Body of pancreas (tissue), 4 donors: Measurements from ENCODE around the gene ECM2. TPM values are rescaled to one million over a fixed set of nuclear protein-coding genes. Genes with fewer than 3 reads are reported as not detected.

Experiments used
- ATAC-seq: fragments of 150-250 bp; one replicate; pipeline ENCODE4 v1.9.1; 2016
- DNase-seq, 4 donors: peaks; one replicate each; pipeline ENCODE4 v3.0.0-alpha.2; 2019
- H3K27ac ChIP-seq, 4 donors: fragments of 200-600 bp; sonication (generic); 1 replicate in 3 of 4; 2 replicates in 1 of 4; pipeline versions ENCODE4 v1.5.1 to v1.6.1; 2016 to 2019; ENCODE audit warnings: mild to moderate bottlenecking in 1 of 4, mixed read lengths in 1 of 4, moderate library complexity in 1 of 4
- H3K27me3 ChIP-seq, 2 donors: fragments of 200-600 bp; sonication (generic); one replicate each; pipeline ENCODE4 v1.6.0; 2016; ENCODE audit warnings: mild to moderate bottlenecking in 1 of 2
- H3K36me3 ChIP-seq, 2 donors: fragments of 200-600 bp; sonication (generic); replicated peaks in 1 of 2; 2 replicates each; pipeline ENCODE4 v1.5.1; 2016; ENCODE audit warnings: low read depth in 2 of 2; ENCODE audit not compliant: insufficient read depth in 1 of 2
- H3K4me1 ChIP-seq: fragments of 200-600 bp; sonication (generic); one replicate; pipeline ENCODE4 v1.6.0; 2016
- H3K4me3 ChIP-seq, 2 donors: fragments of 200-600 bp; sonication (generic); 1 replicate in 1 of 2; 2 replicates in 1 of 2; pipeline ENCODE4 v1.5.1; 2016 to 2019
- H3K9me3 ChIP-seq, 3 donors: fragments of 200-600 bp; sonication (generic); 1 replicate in 2 of 3; 2 replicates in 1 of 3; pipeline ENCODE4 v1.5.1; 2016
- CTCF ChIP-seq, 7 experiments: fragments of 450-650 bp in 4 of 7; fragments of 200-600 bp in 3 of 7; sonication (generic) in 3 of 7; IDR thresholded peaks; one replicate each; pipeline ENCODE4 v1.5.1; 2016 to 2019; ENCODE audit warnings: antibody characterized with exemption in 7 of 7
- POLR2A ChIP-seq, 3 donors: fragments of 450-650 bp; IDR thresholded peaks; one replicate each; pipeline ENCODE4 v1.6.1; 2016; ENCODE audit warnings: antibody characterized with exemption in 3 of 3, mild to moderate bottlenecking in 2 of 3
- WGBS, 2 donors: methylation state at CpG; one replicate each; pipeline ENCODE4 v1.1.5; 2017; 5-methylcytosine and 5-hydroxymethylcytosine counted together
- intact Hi-C: fragments of 100-400 bp; cut with DNase I; formaldehyde crosslinking; loops from one replicate; pipeline ENCODE4 v1.15.1; 2023
- total RNA-seq, 2 donors: library from RNA; depleted of rRNA; stranded (reverse); fragments of >200 nt; gene quantifications; one replicate each; pipeline ENCODE4 v1.1.0, GENCODE V29; 2016

ECM2 gene
- total RNA-seq, 2 donors from 2014 or later: 6.5 to 8.2 TPM

DNA sequence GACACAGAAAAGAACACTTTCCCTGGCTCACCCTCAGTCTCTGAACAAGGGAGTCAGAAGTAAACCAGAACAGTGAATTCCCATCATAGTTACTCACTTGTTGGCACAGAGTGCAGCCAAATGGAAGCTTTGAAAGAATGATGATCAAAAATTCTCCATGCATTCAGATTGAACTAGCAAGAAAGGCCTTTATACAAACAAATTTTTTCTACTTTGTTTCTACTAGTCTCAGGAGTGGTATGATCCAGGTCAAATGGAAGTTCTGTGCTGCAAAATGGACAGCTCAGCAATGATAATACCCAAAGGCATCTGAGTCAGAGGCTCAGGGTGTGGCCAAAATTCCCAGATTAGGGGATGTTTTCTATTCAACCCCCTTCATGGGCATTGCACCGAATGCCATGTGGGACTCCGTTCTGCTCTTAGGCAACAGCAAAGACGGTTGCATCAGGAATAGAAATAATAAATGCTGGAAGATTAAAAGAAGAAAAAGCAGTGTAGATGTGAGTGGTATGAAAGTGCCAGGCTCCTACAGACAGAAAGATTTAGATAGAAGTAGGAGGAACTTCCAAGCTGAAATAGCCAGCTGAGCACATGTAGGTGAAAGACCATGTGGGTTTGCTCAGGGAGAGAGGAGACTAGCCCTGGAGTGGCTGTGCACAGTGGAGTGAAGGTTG is 29.5 kb downstream of the ECM2 start:
- Histone ChIP-seq H3K27ac (peak overlapping the region in 1 of 4 donors; percentile 21), H3K9me3 (no peaks in the 10 kb centered on the region), H3K4me1 (no peaks in the 10 kb centered on the region), H3K36me3 (no peaks in the 10 kb centered on the region), H3K4me3 (no peak overlapping the region), H3K27me3 (no peaks in the 10 kb centered on the region)
- peak; percentile 47 for ATAC-seq
- WGBS, 2 donors: 85 to 94% methylated on average over 3 of the region's 3 CpGs
- TF ChIP-seq POLR2A (IDR thresholded peaks at IDR 0.05): no peak
- no peak for TF ChIP-seq CTCF (IDR thresholded peaks at IDR 0.05)
- intact Hi-C loops: no loop called here
- DNase-seq: peak in 1 of 4 donors; percentile 42

DNA sequence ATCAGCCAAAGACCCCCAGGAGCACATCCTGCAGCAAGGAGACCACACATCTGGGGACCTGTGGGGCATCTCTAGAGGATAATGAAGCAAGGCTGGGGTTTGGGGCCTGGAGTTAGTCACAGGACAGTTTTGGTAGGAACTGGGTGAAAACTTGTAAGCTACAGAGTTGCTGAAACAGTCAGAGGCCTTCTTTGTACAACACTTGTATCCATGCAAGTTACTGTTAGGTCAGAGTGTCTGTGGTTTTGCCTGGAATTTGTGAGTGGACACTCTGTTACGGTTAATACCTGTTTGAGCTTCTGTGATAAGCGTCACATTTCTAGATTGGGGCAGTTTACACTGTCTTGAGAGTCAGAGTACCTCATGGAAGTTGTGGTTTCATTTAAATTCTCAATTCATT is 30.9 kb downstream of the ECM2 start:
- no peak for ATAC-seq
- no peaks in the 10 kb centered on the region for H3K4me1 ChIP-seq
- no peaks in the 10 kb centered on the region for H3K27me3 ChIP-seq
- DNase-seq: no peak
- H3K36me3 ChIP-seq: no peaks in the 10 kb centered on the region
- TF ChIP-seq CTCF (IDR thresholded peaks at IDR 0.05) (no peak), POLR2A (IDR thresholded peaks at IDR 0.05) (no peak)
- no peak overlapping the region for H3K27ac ChIP-seq
- H3K4me3 ChIP-seq: no peak overlapping the region
- 96 to 100% methylated on average over 2 of the region's 2 CpGs for WGBS, 2 donors
- intact Hi-C loops: no loop called here
- no peaks in the 10 kb centered on the region for H3K9me3 ChIP-seq

DNA sequence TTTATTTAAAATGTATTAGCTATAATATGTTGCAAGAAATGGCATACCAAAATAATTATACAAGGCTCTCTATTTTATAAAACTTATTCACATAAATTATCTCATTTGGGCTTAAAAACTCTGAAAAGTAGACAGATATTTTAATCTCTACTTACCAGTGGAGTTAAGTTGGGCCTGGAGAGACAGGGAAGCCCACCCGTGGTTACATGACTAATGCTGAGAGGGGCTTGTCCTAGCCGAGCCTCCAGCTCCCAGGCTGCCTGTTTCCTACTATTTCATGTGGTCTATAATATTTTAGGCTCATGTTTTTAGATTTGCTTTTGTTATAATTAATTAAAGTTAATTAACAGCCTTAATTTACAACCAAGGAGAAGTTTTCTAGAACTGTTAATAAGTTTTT is 32.6 kb downstream of the ECM2 start:
- Histone ChIP-seq H3K27me3 (no peaks in the 10 kb centered on the region), H3K9me3 (no peaks in the 10 kb centered on the region), H3K4me1 (no peaks in the 10 kb centered on the region), H3K4me3 (no peak overlapping the region), H3K36me3 (no peaks in the 10 kb centered on the region), H3K27ac (no peak overlapping the region)
- ATAC-seq: no peak
- DNase-seq: no peak
- TF ChIP-seq POLR2A (IDR thresholded peaks at IDR 0.05): no peak
- TF ChIP-seq CTCF (IDR thresholded peaks at IDR 0.05): no peak
- intact Hi-C loops: no loop called here
- 69 to 88% methylated on average over 2 of the region's 2 CpGs for WGBS, 2 donors

DNA sequence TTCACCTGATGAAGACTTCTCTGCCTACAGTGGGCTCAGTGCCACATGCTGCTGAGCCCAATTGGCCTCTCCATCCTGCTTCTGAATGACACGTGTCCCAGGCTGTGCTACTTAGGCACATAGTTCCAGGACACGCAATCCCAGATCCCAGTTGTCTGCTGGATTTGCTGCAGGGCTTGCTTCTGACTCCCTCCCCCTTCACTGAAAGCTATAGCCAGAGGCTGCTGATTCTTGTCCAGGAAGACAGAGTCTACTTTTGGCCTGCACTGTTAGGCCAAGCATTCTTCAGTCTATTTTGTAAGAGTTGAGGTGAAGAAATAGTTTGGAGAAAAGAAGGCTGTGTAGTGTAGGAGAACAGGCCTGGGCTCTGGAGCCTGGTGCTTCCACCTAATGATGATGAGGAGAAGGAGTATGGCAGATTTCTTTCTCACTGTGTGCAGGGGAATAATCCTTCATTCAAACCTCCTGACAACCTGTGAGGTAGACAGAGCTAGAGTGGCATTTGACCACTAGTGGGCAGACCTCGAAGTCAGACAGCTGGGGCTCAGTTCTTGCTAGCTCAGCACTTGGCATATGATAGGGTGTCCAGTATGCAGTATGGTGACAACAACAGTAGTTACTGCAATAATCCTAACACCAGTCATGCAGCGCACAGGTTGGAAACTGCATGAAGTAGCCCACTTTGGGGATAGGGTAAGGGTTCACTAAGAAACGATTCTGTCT is 34.0 kb downstream of the ECM2 start:
- no peaks in the 10 kb centered on the region for H3K9me3 ChIP-seq
- H3K4me3 ChIP-seq: no peak overlapping the region
- DNase-seq (peak; percentile 17 to 45 (median 33)), ATAC-seq (peak; percentile 52)
- no peaks in the 10 kb centered on the region for H3K36me3 ChIP-seq
- H3K27me3 ChIP-seq: no peaks in the 10 kb centered on the region
- intact Hi-C loops: no loop called here
- no peaks in the 10 kb centered on the region for H3K4me1 ChIP-seq
- 77 to 83% methylated on average over 5 of the region's 5 CpGs for WGBS, 2 donors
- no peak overlapping the region for H3K27ac ChIP-seq
- peak in 4 of 7 experiments; percentile 18 to 46 (median 29) for TF ChIP-seq CTCF (IDR thresholded peaks at IDR 0.05)
- no peak for TF ChIP-seq POLR2A (IDR thresholded peaks at IDR 0.05)
